ENCODE measurements around the gene PADI3.
A peak's percentile ranks its signal among the peaks of the same experiment; 100 is the strongest.
"Not testable (repeated sequence)": the region's sequence is repeated elsewhere in the genome, so short reads cannot be mapped to it uniquely, and the experiment has no call there.

The PADI3 gene

DNA sequence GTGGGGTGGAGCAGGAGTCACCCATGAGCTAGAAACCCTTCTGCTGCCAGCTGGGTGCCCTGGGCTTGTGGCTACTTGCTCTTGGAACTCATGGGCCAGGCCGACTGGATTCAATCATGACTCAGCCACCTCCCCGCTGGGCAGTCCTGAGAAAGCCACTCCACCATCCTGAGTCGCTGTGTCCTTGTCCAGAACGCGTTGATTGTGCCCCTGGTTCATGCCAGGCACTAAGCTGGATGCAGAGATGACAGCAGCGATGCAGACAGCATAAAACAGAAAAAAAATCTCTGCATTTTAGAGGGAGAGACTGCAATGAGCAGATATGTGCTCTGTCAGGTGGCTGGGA, 33.4 kb upstream of the PADI3 start:
- DNase-seq, result no peak

DNA sequence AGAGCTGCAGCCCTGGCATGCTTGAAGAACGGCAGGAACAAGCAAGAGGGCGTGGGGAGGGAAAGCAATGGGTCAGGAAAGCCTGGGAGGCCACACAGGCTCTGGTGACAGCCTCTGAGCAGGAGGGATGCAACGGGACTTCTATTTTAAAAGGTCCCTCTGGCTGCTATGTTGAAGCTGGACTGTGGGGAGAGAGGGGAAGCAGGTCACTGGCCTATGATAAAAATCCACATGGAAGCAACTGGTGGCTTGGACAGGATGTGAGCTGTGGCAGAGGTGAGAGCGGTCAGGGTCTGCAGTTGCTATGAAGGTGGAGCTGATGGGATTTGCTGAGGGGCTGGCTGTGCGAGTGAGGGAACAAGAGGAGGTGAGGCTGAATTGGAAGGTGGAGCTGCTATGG, 32.8 kb upstream of the PADI3 start:
- DNase-seq, result no peak

- no peak for DNase-seq
Measured at GRCh38 chr1:17217607-17218006, 31.3 kb upstream of the PADI3 start.

DNA sequence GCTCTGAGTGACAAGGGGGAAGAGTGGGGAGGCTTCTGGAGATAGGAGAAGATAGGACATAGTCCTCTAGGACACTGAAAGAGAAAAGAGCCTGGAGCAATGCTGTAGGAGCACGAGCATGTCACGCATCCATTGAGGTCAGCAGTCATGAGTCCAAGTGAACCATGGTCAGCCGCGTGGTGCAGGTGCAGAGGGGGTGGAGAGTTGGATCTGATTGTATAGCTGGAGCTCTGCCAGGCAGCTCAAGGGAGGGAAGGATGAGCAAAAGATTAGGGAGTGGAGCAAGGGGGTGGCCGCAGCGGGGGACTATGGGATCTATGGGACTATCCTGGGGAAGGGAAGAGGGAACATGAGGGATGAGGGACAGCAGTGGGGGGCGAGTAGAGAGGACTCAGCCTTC, 30.0 kb upstream of the PADI3 start:
- DNase-seq, result no peak

GRCh38 chr1:17220287-17220686, 28.6 kb upstream of the PADI3 start:
- DNase-seq, result no peak

DNA sequence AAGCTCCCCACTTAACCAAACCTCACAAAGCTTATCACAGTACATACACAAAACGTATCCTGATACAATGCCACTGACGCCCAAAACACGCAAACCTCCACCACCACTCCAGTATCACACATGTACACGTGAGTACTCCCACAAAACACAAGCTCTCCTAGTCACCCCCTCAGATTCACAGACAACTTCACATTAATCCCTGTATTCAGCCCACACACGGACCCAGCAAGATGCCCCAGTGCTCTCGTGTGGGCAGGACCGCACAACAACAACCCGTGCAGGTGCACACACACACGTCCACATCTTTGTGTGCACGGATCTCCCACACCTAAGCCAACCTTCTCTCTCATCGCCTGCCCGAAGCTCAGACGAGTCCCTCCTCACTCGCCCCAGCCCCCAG, 26.3 kb upstream of the PADI3 start:
- DNase-seq, result no peak

GRCh38 chr1:17224434-17224833, 24.5 kb upstream of the PADI3 start:
- DNase-seq, result no peak

DNA sequence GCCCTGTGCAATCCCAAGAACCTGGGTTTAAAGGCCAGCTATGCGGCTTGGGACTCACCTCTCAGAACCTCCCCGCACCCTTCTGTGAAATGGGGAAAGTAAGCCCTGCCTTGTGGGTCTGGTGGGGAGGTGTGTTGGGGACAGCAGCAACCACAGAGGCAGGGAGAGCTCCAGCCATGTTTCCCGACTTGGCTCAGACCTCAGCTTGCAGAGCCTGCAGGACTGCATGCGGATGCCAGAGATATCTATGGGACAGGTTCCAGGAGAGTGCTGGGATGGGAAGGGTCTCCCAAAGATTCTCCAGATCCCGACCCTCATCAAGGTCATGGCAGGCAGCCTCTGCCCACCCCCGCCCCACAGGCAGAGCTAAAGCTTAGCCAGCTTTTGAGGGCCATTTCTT, 23.8 kb upstream of the PADI3 start:
- DNase-seq, result no peak

DNA sequence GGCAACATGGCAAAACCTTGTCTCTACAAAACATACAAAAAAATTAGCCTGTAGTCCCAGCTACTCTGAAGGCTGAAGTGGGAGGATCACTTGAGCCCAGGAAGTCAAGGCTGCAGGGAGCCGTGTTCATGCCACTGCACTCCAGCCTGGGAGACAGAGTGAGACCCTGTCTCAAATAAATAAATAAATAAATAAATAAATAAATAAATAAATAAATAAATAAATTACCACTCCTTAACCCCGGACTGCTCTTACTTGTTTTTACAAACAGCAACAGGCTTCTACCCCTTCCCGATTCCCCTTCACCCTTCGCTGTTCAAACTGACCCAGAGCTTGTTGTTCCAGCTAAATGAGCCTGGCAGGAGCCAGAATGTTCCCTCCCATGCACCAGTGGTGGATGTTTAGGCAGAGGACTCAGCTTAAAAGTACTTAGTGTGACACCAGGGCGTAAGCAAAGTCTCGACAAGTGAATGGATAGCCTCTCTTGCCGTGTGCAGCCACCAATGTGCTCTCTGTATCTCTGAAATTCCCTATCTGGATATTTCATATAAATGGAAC, 21.5 kb upstream of the PADI3 start:
- DNase-seq, result no peak

DNA sequence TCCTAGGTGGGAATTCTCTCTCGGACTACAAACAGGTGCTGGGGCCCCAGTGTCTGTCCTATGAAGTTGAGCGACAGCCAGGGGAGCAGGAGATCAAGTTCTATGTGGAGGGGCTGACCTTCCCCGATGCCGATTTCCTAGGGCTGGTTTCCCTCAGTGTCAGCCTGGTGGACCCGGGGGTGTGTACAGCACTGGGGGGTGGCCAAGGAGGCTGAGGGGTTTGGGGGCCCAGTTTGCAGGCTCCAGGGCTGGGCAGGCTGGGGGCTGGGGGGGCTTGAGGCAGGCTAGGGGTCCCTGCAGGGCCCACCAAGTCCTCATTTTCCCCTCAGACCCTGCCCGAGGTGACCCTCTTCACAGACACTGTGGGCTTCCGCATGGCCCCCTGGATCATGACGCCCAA, 20.3 kb upstream of the PADI3 start:
- no peak for DNase-seq

DNA sequence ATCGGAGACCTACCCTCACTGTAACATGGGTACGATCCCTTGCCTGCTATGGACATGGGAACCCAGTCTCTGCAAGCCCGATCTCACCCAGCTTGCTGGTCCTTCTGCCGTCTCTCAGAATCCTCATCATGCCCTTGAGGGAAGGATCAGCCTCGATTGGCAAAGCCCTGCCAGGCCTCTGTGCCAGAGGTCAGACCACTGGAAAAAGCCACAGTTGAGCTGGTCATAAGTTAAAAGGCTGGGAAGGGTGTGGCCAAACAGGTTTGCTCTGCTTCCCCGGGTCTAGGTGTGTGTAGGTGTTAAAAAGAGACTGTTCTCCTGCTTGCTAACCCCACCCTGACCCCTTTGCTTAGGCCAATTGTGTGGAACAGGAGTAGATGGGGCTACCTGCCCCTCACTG, 19.5 kb upstream of the PADI3 start:
- DNase-seq, result no peak

DNA sequence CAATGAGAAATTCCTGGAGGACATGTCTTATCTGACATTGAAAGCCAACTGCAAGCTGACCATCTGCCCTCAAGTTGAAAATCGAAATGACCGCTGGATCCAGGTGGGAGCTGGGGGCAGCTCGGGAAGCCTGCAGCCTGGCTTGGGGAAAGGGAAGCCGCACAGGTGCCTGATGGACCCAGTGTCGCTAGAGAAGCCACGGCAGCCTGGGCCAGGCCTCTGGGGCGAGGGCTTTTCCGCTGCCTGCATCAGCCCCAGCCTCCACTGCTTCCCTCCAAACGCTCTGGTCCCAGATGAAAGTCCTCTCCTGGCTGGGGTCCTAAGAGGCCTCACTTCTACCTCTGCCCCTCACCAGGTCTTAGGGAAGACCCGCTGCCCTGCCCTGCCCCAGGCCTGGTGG, 18.8 kb upstream of the PADI3 start:
- no peak for DNase-seq

DNA sequence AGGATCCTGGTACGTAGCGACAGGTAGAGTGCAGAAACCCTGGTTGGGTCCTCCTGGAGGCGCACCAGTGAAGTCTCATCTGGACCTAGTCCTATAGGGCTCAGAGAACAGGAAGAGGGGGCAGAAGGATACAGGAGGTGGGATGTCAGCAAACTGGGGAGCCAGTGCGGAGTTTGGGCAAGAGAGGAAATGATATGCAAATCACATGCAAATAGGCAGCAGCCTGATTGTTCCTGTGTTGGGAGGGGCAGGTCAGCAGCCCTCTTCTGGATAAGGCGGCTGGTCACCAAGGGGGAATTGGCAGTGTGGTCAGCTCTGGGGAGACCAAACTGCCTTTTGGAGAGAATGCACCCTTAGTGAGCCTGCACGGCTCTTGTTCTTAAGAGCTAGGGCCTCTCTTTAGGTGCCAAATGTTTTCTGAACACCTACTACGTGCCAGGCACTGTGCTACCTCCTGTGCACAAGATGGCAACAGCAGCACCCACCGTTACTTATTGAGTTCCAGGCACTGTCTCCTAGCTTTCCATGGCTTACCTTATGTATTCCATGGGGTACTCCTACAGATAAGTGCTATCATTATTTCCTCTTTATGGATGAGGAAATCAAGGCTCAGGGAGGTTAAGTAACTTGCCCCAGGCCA, 18.1 kb upstream of the PADI3 start:
- peak; percentile 24 for DNase-seq

GRCh38 chr1:17232759-17233661, 15.9 kb upstream of the PADI3 start:
- no peak for DNase-seq

DNA sequence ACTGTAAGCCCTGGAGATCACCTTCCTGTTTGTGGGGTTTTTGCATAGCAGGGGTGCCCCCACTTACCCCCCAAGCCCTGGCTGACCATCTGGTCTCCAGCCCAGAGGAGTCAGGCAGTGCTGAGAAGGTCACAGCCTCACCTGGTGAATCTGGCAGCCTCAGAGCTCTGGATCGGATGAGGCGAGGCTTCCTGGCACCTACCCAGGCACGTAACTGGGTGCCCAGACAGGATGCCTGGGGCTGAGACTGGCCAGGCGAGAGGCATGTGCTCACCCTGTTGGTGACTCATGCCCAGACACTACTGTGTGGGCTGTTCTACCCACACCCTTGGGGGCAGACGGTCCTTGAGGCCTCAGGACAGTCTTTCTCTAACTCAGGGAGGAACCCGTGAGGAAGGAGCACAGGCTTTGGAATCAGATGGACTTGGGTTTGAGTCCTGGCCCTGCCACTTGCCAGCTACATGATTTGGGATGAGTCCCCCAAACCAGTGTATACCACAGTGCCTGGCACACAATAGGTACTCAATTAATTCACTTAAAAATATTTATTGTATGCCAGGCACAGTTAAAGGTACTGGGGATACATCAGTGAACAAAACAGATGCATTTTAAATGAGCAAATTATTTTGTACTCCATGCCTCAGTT, 15.1 kb upstream of the PADI3 start:
- DNase-seq, result no peak

DNA sequence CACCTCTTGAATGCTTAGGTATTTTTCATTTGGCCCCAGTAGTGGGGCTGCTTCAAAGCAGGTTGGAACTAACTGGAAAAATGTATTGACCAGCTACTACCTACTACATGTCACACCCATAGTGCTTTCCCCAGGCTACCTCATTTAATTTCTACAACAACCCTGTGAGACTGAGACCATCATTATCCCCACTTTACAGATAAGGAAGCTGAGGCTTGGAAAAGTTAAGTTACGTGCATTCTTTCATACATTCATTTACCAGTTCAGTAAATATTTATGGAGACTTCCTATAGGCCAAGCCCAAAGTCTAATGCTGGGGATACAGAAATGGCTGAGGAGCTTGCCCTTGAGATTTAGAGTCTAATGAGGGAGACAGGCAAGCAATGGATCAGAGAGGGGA, 14.5 kb upstream of the PADI3 start:
- no peak for DNase-seq

DNA sequence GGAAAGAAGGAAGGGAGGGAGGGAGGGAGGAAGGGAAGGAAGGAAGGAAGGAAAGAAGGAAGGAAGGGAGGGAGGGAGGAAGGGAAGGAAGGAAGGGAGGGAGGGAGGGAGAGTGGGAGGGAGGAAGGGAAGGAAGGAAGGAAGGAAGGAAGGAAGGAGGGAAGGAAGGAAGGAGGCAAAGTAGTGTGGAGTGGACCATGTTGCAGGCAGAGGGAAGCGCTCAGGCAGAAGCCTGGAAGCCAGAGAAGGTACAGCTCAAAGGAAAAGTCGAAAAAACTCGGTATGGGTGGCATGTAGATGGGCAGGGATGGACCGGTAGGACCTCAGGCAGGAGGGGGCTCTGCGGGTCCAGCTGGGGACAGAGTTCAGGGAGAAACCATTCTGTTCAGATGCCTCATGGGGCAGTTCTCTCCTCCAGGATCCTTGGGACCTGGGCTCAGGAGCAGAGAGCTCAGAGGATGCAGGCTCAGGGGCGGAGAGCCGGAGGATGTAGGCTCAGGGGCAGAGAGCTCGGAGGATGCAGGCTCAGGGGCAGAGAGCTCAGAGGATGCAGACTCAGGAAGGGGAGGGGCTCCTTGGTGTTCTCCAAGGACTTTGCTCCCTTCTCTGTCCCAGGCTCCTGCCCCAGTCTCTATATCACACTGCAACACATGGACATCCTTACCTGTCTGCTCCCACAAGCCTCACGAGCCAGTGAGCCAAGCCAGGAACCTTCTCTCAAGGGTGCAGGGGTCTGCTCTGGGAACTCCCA, 13.6 kb upstream of the PADI3 start:
- no peak for DNase-seq

GRCh38 chr1:17236779-17237560, 11.9 kb upstream of the PADI3 start:
- DNase-seq, result peak; percentile 57

DNA sequence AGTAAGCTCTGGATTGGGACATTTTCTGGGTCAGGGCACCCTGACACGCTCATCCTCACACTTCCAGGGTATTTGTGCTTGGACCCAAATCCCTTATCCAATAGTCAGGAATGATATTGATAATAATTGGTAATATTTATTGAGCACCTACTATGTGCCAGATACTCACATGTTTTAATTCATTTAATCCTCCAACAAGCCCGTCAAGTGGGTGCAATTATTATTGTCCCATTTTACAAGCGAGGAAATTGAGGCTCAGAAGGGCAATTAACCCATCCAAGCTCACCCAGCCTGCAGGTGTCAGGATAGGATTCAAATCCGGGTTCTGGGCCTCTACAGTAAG, 11.4 kb upstream of the PADI3 start:
- no peak for DNase-seq

DNA sequence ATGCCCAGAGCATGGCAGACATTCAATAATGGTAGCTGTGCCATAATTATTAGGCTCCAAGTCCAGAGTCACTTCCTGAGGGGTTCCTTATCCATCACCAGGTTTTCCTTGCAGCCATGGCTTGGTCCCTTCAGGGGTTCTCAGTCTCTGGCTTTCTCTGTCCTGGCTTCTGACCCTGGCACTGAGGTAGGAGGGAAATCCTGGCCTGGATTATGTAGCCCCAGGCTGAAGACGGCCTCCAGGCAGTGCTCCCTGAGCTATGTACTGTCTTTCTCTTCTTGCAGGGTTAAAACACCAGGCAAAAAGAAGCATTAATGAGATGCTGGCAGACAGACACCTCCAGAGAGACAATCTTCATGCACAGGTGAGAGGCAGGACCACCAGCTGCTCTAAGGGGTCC, 9.5 kb upstream of the PADI3 start:
- peak; percentile 79 for DNase-seq

- DNase-seq, result not testable (repeated sequence)
Measured at GRCh38 chr1:17241011-17241779, 7.7 kb upstream of the PADI3 start.

- DNase-seq, result not testable (repeated sequence)
Measured at GRCh38 chr1:17241780-17242074, 7.2 kb upstream of the PADI3 start.
